ENCODE results near the gene FXYD6.

FXYD6 gene

DNA sequence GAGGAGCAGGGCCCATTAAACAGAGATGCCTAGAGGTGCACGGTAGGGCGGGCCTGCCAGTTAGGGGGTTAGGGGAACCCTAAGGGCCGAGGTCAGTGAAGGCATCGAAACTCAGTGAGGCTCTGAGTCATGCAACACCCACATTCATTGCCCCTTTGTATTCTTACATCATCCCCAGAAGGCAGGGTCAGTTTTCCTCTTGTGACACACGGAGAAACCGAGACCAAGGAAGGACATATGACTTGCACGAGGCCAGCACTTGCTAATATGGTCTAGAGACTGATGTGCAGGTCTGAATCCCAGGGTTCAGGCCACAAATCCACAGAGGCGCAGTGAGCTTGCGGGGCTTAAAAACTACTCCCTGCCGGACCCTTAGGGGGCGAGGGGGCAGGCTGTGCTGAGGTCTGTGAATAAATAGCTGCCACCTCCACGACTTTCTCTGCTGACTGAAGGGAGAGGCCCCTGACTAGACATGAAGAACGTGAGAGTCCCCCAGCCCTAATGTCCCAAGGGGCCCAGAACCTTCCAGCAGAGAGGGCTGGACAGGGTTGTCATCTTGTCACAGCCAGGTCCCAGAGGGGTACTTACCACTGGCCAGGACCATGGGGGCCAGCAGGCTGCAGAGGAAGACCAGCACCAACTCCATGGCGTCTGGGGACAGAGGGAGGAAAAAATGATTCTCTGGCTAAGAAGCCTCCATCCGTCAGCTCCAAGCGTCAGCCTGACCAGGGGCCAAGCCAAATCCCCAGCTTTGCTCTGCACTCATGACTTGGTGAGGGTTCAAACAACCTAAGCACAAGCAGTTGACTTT is 34.1 kb downstream of the FXYD6 start:
- no peaks in the 10 kb centered on the region for H3K9me3 ChIP-seq (ENCODE audit: insufficient read depth, low read length)
- no peak overlapping the region for H3K9ac ChIP-seq (ENCODE audit: insufficient read length, low read depth)
- TF ChIP-seq ZNF274 (IDR thresholded peaks at IDR 0.05; ENCODE audit: low read depth, low read length) (no peak), YY1 (IDR thresholded peaks at IDR 0.05; ENCODE audit: insufficient read depth, insufficient read length) (no peak), SUZ12 (IDR thresholded peaks at IDR 0.05; ENCODE audit: extremely low read depth, insufficient read depth, insufficient read length) (no peak)
- DNase-seq (ENCODE audit: low read depth, low spot score) = no peak
- H3K36me3 ChIP-seq (ENCODE audit: insufficient read depth, insufficient read length, low read length) = no peaks in the 10 kb centered on the region
- H3K4me3 ChIP-seq (ENCODE audit: insufficient read length, low read depth) = no peak overlapping the region
- no peaks in the 10 kb centered on the region for H3K27me3 ChIP-seq (ENCODE audit: insufficient read depth, insufficient read length)
- H3K4me1 ChIP-seq (ENCODE audit: insufficient read depth, insufficient read length) = peaks cover 6% of the 10 kb centered on the region

DNA sequence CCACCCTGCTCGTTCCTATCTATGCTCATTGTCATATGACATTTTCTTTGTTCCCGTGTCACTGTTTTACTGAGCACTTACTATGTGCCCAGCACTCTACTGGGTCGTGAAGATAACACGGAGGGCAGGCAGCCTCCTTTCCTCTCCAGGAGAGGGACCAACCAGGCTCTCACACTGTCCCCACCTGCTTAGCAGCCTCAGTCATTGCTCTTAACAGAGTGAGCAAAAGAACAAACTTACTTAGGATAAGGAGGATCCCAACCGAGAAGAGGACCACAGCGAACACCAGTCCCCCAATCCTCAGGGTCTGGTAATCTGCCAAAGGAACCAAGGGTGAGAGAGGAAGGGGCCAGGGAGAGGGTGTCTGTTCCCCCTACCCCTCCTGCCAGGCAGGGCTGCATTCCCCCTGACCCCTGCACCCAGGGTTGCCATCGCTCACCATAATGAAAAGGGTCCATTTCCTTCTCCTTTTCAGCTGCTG is 34.9 kb downstream of the FXYD6 start:
- Histone ChIP-seq H3K4me1 (ENCODE audit: insufficient read depth, insufficient read length) (peaks cover 6% of the 10 kb centered on the region), H3K9me3 (ENCODE audit: insufficient read depth, low read length) (no peaks in the 10 kb centered on the region), H3K36me3 (ENCODE audit: insufficient read depth, insufficient read length, low read length) (no peaks in the 10 kb centered on the region), H3K4me3 (ENCODE audit: insufficient read length, low read depth) (no peak overlapping the region), H3K27me3 (ENCODE audit: insufficient read depth, insufficient read length) (no peaks in the 10 kb centered on the region), H3K9ac (ENCODE audit: insufficient read length, low read depth) (no peak overlapping the region)
- TF ChIP-seq SUZ12 (IDR thresholded peaks at IDR 0.05; ENCODE audit: extremely low read depth, insufficient read depth, insufficient read length) (no peak), ZNF274 (IDR thresholded peaks at IDR 0.05; ENCODE audit: low read depth, low read length) (no peak)
- no peak for DNase-seq (ENCODE audit: low read depth, low spot score)

DNA sequence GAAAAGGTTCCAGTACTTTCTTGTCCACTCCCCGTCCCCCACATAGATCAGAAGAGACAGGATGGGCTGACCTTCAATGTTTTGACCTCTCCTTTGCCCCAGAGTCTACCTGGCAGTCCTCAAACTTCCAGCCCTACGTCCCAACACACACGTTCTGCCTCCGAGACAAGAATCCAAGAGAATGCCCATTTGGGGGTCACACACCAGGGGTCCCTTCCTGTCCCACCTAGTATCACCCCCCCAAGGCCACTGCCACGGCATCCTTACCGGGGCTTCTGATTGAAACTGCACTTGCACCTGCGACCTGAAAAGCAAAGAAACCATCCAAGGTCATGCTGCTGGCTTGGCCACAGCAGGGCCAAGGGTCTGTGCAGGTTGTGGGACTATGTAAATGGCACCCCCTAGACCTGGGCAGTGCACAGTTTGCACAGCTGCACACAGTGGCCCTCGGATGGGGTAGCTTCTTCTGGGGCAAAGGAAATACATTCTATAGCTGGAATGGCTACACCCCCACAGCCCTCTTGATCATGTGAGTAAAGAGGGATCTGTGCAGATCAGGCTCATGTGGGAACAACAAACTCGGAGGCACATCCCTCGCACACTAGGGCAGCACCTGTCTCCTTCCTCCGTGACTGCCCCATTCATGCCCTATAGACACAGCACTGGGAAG is 35.4 kb downstream of the FXYD6 start:
- no peaks in the 10 kb centered on the region for H3K9me3 ChIP-seq (ENCODE audit: insufficient read depth, low read length)
- H3K27me3 ChIP-seq (ENCODE audit: insufficient read depth, insufficient read length) = no peaks in the 10 kb centered on the region
- H3K36me3 ChIP-seq (ENCODE audit: insufficient read depth, insufficient read length, low read length) = no peaks in the 10 kb centered on the region
- no peak for DNase-seq (ENCODE audit: low read depth, low spot score)
- H3K4me3 ChIP-seq (ENCODE audit: insufficient read length, low read depth) = no peak overlapping the region
- peaks cover 6% of the 10 kb centered on the region for H3K4me1 ChIP-seq (ENCODE audit: insufficient read depth, insufficient read length)
- no peak overlapping the region for H3K9ac ChIP-seq (ENCODE audit: insufficient read length, low read depth)
- TF ChIP-seq ZNF274 (IDR thresholded peaks at IDR 0.05; ENCODE audit: low read depth, low read length) = no peak
- no peak for TF ChIP-seq YY1 (IDR thresholded peaks at IDR 0.05; ENCODE audit: insufficient read depth, insufficient read length)
- no peak for TF ChIP-seq SUZ12 (IDR thresholded peaks at IDR 0.05; ENCODE audit: extremely low read depth, insufficient read depth, insufficient read length)

DNA sequence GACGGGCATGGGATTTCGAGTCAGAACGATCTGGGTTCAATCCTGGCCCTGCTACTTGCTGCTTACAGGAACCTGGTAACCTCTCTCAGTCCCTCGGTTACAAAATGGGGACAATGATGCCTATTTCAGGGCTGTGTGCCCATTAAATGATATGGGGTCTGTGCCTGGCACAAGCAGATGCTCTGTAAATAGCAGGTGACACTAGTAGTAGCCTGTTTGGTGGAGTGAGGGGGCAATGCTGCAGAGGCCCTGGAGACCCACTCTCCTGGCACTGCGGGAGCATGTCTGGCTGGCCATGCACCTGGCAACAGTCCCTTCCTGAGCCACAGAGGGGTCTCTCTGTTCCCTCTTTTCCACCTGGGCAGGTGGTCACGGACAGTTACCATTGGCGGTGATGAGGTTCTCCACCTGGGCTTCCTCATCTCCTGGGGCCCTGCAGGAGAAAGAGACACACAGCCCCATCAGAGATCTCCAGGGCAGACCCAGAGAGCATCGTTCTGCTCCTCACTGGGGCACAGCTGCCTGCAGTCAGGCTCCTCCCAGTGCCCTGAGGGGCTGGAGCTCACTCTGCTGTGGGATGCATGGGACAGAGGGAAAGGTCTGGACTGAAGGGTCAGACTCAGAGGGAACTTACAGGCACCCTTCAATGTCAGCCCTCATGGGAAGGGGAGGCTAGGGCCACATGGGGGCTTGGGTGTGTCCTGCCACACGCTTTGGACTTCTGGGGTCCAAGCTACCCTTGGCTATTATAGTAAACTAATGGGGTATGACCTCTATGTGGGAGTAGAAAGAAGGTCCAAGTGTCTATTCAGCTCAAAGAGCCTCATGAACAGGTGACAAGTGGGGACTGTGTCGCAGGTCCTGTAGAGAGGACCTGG is 36.3 kb downstream of the FXYD6 start:
- Histone ChIP-seq H3K27me3 (ENCODE audit: insufficient read depth, insufficient read length) (no peaks in the 10 kb centered on the region), H3K4me3 (ENCODE audit: insufficient read length, low read depth) (no peak overlapping the region), H3K36me3 (ENCODE audit: insufficient read depth, insufficient read length, low read length) (no peaks in the 10 kb centered on the region), H3K9me3 (ENCODE audit: insufficient read depth, low read length) (no peaks in the 10 kb centered on the region), H3K4me1 (ENCODE audit: insufficient read depth, insufficient read length) (peaks cover 6% of the 10 kb centered on the region), H3K9ac (ENCODE audit: insufficient read length, low read depth) (no peak overlapping the region)
- TF ChIP-seq YY1 (IDR thresholded peaks at IDR 0.05; ENCODE audit: insufficient read depth, insufficient read length) (no peak), ZNF274 (IDR thresholded peaks at IDR 0.05; ENCODE audit: low read depth, low read length) (no peak), SUZ12 (IDR thresholded peaks at IDR 0.05; ENCODE audit: extremely low read depth, insufficient read depth, insufficient read length) (no peak)
- DNase-seq (ENCODE audit: low read depth, low spot score) = no peak

DNA sequence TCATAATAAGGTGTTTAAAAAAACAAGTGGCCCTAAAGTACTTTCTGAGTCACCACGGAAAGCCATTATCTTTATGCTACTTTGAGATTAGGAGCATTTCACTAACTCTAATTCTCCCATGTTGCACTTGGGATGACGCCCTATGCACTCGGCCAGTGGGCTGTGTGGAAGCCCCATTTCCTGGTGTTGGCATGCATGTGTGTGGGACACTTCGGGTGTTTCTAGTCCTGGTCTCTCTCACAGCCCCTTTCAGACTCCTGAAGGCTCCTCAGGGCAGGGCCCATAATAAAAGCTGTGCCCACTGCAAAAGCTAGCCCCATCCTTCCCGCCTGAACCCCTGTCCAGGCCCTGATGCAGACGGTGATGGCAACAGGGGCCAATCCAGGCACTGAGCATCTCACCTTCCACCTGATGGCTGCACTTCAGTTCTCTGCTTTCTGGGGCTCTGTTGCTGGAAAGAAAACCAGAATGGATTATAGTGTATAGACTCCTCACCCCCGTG is 37.0 kb downstream of the FXYD6 start:
- H3K36me3 ChIP-seq (ENCODE audit: insufficient read depth, insufficient read length, low read length) = no peaks in the 10 kb centered on the region
- TF ChIP-seq YY1 (IDR thresholded peaks at IDR 0.05; ENCODE audit: insufficient read depth, insufficient read length) (no peak), ZNF274 (IDR thresholded peaks at IDR 0.05; ENCODE audit: low read depth, low read length) (no peak), SUZ12 (IDR thresholded peaks at IDR 0.05; ENCODE audit: extremely low read depth, insufficient read depth, insufficient read length) (no peak)
- H3K4me3 ChIP-seq (ENCODE audit: insufficient read length, low read depth) = no peak overlapping the region
- H3K27me3 ChIP-seq (ENCODE audit: insufficient read depth, insufficient read length) = no peaks in the 10 kb centered on the region
- H3K4me1 ChIP-seq (ENCODE audit: insufficient read depth, insufficient read length) = peaks cover 6% of the 10 kb centered on the region
- no peaks in the 10 kb centered on the region for H3K9me3 ChIP-seq (ENCODE audit: insufficient read depth, low read length)
- no peak for DNase-seq (ENCODE audit: low read depth, low spot score)
- H3K9ac ChIP-seq (ENCODE audit: insufficient read length, low read depth) = no peak overlapping the region

DNA sequence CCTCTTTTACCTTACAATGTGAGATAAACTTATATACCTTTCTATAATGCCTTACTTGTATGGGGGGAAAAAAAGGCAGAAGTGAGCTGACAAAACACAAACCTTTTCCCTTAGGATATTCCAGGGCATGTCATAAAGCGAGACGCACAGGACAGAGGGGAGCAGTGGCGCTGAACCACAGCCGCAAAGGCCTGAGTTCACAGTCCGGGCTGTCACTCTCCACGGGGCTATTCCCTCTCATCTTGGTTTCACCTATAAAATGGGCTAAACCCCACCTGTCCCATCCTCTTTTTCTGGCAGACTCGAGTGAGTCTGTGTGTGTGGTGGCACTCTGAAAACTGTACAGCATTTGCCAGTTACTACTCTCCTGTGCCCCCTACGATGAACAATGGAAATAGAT is 37.6 kb downstream of the FXYD6 start:
- Histone ChIP-seq H3K4me3 (ENCODE audit: insufficient read length, low read depth) (no peak overlapping the region), H3K27me3 (ENCODE audit: insufficient read depth, insufficient read length) (no peaks in the 10 kb centered on the region), H3K36me3 (ENCODE audit: insufficient read depth, insufficient read length, low read length) (no peaks in the 10 kb centered on the region), H3K9ac (ENCODE audit: insufficient read length, low read depth) (no peak overlapping the region), H3K4me1 (ENCODE audit: insufficient read depth, insufficient read length) (peaks cover 6% of the 10 kb centered on the region), H3K9me3 (ENCODE audit: insufficient read depth, low read length) (no peaks in the 10 kb centered on the region)
- DNase-seq (ENCODE audit: low read depth, low spot score) = no peak
- TF ChIP-seq YY1 (IDR thresholded peaks at IDR 0.05; ENCODE audit: insufficient read depth, insufficient read length) (no peak), SUZ12 (IDR thresholded peaks at IDR 0.05; ENCODE audit: extremely low read depth, insufficient read depth, insufficient read length) (no peak), ZNF274 (IDR thresholded peaks at IDR 0.05; ENCODE audit: low read depth, low read length) (no peak)
